AG04450 (cell line): ENCODE results near the gene NANOS3. TPM values are rescaled to one million over a fixed set of nuclear protein-coding genes. Genes with fewer than 3 reads are reported as not detected.
A peak's percentile ranks its signal among the peaks of the same experiment; 100 is the strongest.

ENCODE experiments used
- CTCF ChIA-PET: fragments of 300-600, 350-600 bp; formaldehyde crosslinking; extraction: SDS; loops from one replicate; lab custom pipeline; 2022; ENCODE audit warnings: antibody characterized with exemption, inconsistent platforms; lab: Charles Lee
- POLR2A ChIA-PET: fragments of 350-600 bp; formaldehyde crosslinking; extraction: SDS; loops from one replicate; lab custom pipeline; 2021; ENCODE audit warnings: antibody characterized with exemption, inconsistent platforms; lab: Yijun Ruan, JAX
- DNase-seq: peaks from one replicate; pipeline ENCODE4 v3.0.0-alpha.2; 2011; ENCODE audit warnings: low read depth, low spot score
- H3K27ac ChIP-seq: one replicate; pipeline ENCODE4 v1.5.1; 2012; ENCODE audit warnings: low read depth, low read length, control low read depth
- H3K27me3 ChIP-seq: one replicate; pipeline ENCODE4 v1.6.0; 2012; ENCODE audit warnings: low read length; ENCODE audit not compliant: control insufficient read depth, insufficient read depth
- H3K4me3 ChIP-seq: 2 replicates; pipeline ENCODE4 v1.5.1; 2011; ENCODE audit warnings: mild to moderate bottlenecking, low read depth, low read length, control low read depth
- H3K9me3 ChIP-seq: 2 replicates; pipeline ENCODE4 v1.5.1; 2012; ENCODE audit warnings: low read length; ENCODE audit not compliant: control insufficient read depth, insufficient read depth
- polyA plus RNA-seq: library from polyadenylated mRNA; depleted of rRNA; stranded (reverse); fragments of >200 nt; gene quantifications from 2 replicates; pipeline ENCODE4 v1.2.3, GENCODE V29; 2011
- TF ChIP-seq, protein P1 (sequence below): IDR thresholded peaks from 2 replicates; pipeline ENCODE4 v1.5.1; 2011; ENCODE audit warnings: low read depth, low read length, control low read depth, inconsistent platforms

Gene NANOS3
- polyA plus RNA-seq, 1 experiment: 0.36 TPM

- H3K27me3 ChIP-seq: no peaks in the 10 kb centered on the region
- ChIA-PET POLR2A (interaction anchor here (0.6 to 1.6 kb wide), 2 partner anchors 13 to 33 kb away, joined by 3 to 5 read pairs; partner anchors contain the start of gene PODNL1), CTCF (interaction anchor here (0.6 kb wide), 1 partner anchor 171 kb away, joined by 3 read pairs; no protein-coding TSS in a partner anchor)
- DNase-seq: peak; percentile 29
- no peaks in the 10 kb centered on the region for H3K9me3 ChIP-seq
- TF ChIP-seq, protein P1, sequence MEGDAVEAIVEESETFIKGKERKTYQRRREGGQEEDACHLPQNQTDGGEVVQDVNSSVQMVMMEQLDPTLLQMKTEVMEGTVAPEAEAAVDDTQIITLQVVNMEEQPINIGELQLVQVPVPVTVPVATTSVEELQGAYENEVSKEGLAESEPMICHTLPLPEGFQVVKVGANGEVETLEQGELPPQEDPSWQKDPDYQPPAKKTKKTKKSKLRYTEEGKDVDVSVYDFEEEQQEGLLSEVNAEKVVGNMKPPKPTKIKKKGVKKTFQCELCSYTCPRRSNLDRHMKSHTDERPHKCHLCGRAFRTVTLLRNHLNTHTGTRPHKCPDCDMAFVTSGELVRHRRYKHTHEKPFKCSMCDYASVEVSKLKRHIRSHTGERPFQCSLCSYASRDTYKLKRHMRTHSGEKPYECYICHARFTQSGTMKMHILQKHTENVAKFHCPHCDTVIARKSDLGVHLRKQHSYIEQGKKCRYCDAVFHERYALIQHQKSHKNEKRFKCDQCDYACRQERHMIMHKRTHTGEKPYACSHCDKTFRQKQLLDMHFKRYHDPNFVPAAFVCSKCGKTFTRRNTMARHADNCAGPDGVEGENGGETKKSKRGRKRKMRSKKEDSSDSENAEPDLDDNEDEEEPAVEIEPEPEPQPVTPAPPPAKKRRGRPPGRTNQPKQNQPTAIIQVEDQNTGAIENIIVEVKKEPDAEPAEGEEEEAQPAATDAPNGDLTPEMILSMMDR: no peak
- peak within 1 kb of the TSS; percentile 87 for H3K4me3 ChIP-seq
- no peak within 1 kb of the TSS for H3K27ac ChIP-seq
Measured at GRCh38 chr19:13905634-13906520, 28.9 kb downstream of the NANOS3 start, which contains the start of the genes BRME1 and CC2D1A. TSS of gene BRME1 (minus strand) at chr19:13906117. CDS start at chr19:13904892, 1,225 bp downstream. TSS of gene CC2D1A (plus strand) at chr19:13906201. CDS start at chr19:13906442, 241 bp downstream.

DNA sequence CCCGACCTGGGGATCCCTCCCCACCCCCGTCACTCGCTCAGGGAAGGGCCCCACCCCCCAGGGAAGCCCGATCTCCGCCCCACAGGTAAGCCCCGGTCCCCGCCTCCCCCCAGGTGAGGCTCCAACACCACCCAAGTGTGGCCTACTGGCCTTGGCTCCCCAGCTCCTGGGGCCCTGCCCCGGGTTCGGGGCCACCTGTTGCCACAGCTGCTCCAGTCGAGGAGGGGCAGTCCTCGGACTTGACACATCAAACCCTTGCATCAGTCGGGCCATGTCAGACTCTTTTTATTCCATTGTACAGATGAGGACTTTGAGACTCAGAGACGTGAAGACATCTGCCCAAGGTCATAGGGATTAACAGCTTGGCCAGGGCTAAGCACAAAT, 29.6 kb downstream of the NANOS3 start:
- H3K27ac ChIP-seq: no peak overlapping the region
- CTCF ChIA-PET: interaction anchor here (1.0 to 1.5 kb wide), 2 partner anchors 26 to 169 kb away, joined by 3 to 10 read pairs; no protein-coding TSS in a partner anchor
- no peaks in the 10 kb centered on the region for H3K27me3 ChIP-seq
- H3K4me3 ChIP-seq: peak overlapping the region; percentile 87
- TF ChIP-seq, protein P1: no peak
- POLR2A ChIA-PET: interaction anchor here (0.6 to 1.6 kb wide), 2 partner anchors 13 to 32 kb away, joined by 3 to 5 read pairs; partner anchors contain the start of gene PODNL1
- H3K9me3 ChIP-seq: no peaks in the 10 kb centered on the region
- DNase-seq: no peak

DNA sequence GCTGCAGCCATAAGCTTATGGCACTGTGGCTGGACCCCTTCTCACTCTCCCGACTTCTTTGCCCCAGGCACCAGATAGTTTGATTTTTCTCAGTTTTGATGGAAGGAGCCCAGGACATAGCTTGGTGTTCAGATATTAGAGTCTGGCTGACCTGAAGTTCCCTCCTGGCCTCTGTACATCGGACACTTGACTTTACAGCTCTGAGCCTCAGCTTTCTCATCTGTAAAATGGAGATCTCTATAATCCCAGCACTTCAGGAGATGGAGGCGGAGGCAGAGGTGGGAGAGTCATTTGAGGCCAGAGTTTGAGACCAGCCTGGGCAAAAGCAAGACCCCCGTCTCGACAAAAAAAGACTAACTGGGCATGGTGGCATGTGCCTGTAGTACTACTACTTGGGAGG, 30.0 kb downstream of the NANOS3 start:
- CTCF ChIA-PET: interaction anchor here (1.0 to 1.5 kb wide), 2 partner anchors 26 to 168 kb away, joined by 3 to 10 read pairs; no protein-coding TSS in a partner anchor
- Histone ChIP-seq H3K27me3 (no peaks in the 10 kb centered on the region), H3K9me3 (no peaks in the 10 kb centered on the region), H3K4me3 (peak overlapping the region; percentile 87), H3K27ac (no peak overlapping the region)
- TF ChIP-seq, protein P1: no peak
- no peak for DNase-seq
- POLR2A ChIA-PET: interaction anchor here (0.6 kb wide), 1 partner anchor 12 kb away, joined by 5 read pairs; no protein-coding TSS in a partner anchor

GRCh38 chr19:13908674-13909073, 31.7 kb downstream of the NANOS3 start:
- DNase-seq: no peak
- CTCF ChIA-PET: no interaction called here
- H3K9me3 ChIP-seq: no peaks in the 10 kb centered on the region
- H3K27ac ChIP-seq: no peak overlapping the region
- TF ChIP-seq, protein P1: no peak
- POLR2A ChIA-PET: interaction anchor here (0.9 kb wide), 1 partner anchor 27 kb away, joined by 4 read pairs; no protein-coding TSS in a partner anchor
- H3K27me3 ChIP-seq: no peaks in the 10 kb centered on the region
- H3K4me3 ChIP-seq: no peak overlapping the region

DNA sequence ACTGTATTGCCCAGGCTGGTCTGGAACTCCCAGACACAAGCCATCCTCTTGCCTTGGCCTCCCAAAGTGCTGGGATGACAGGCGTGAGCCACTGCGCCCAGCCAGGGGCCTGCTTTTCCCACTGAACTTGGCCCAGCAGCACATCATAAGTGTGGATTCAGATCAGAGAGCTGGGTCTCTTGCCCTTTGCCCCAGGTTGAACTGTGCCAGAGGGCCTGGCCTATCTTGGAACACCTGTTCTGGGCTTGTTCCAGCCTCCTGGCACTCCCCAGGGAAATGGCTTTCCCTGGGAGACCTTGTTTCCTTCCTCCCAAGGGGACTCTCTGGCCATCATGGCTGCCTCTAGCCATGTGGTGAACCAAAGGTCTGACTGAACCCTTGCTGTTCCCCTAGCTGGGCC, 32.5 kb downstream of the NANOS3 start:
- no peak overlapping the region for H3K27ac ChIP-seq
- H3K27me3 ChIP-seq: no peaks in the 10 kb centered on the region
- H3K4me3 ChIP-seq: no peak overlapping the region
- TF ChIP-seq, protein P1: no peak
- H3K9me3 ChIP-seq: no peaks in the 10 kb centered on the region
- POLR2A ChIA-PET: no interaction called here
- no peak for DNase-seq
- CTCF ChIA-PET: no interaction called here
